RCC 7860 (cell line): ENCODE results near the gene ZC2HC1B.
"Not testable (repeated sequence)": the region's sequence is repeated elsewhere in the genome, so short reads cannot be mapped to it uniquely, and the experiment has no call there.

Source experiments
- DNase-seq: peaks from one replicate; pipeline ENCODE4 v3.0.0-alpha.2; 2015; ENCODE audit warnings: low spot score
- FAIRE-seq: peaks from 2 replicates; lab custom pipeline; 2012; peaks lifted over from hg19 to GRCh38; lab: Jason Lieb, UNC

The ZC2HC1B gene

DNA sequence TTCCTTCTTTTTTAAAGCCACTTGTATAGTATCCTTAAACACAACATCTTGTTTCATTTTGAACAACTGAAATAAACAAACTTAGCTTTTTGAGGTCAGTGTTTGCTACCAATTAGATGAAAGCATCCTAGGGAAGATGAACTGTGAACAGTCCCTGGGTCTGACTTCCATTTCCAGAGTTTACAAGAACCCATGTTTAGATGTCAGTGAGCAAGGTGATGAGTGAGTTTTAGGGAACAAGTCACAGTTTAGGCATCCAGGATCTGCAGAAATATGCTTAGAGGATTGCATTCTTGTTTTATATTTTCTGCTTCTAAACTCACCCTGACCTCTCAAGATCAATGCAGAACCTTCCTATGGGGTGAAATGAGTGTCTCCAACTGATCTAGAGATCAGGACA lies 3.0 kb downstream of the ZC2HC1B start:
- DNase-seq (no peak), FAIRE-seq (no peak)

GRCh38 chr6:143868808-143869207 lies 4.5 kb downstream of the ZC2HC1B start:
- FAIRE-seq, DNase-seq: not testable (repeated sequence)

GRCh38 chr6:143871202-143871730 lies 7.0 kb downstream of the ZC2HC1B start:
- DNase-seq, FAIRE-seq: not testable (repeated sequence)

DNA sequence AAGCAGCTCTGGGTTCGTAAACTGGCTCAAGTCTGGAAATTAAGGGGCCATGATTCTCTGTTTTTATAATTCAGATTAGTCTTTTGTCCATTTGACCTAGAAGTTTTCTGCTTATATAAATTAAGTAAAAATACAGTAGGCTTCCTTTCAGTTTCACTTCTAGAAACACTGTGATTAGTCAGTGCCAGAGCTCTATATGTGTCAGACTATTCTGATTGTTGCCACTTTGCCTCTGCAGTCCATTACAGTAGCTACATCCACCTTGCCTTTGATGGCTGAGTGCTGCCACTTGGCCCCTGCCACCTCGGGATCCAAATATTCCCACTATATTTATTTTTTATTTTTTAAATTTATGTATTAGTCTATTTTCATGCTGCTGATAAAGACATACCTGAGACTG lies 7.9 kb downstream of the ZC2HC1B start:
- FAIRE-seq (no peak), DNase-seq (no peak)

GRCh38 chr6:143873600-143873999 lies 9.3 kb downstream of the ZC2HC1B start:
- not testable (repeated sequence) for FAIRE-seq

DNA sequence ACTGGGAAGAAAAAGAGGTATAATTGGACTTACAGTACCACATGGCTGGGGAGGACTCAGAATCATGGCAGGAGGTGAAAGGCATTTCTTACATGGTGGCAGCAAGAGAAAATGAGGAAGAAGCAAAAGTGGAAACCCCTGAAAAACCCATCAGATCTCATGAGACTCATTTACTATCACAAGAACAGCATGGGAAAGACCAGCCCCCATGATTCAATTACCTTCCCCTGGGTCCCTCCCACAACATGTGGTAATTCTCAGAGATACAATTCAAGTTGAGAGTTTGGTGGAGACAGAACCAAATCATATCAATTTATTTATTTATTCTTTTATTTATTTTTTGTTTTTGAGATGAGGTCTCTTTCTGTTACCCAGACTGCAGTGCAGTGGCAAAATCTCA lies 10.2 kb downstream of the ZC2HC1B start:
- not testable (repeated sequence) for DNase-seq

More at GRCh38 chr6:143873600-143873999, 9.3 kb downstream of the ZC2HC1B start:
- DNase-seq, result not testable (repeated sequence)

DNA sequence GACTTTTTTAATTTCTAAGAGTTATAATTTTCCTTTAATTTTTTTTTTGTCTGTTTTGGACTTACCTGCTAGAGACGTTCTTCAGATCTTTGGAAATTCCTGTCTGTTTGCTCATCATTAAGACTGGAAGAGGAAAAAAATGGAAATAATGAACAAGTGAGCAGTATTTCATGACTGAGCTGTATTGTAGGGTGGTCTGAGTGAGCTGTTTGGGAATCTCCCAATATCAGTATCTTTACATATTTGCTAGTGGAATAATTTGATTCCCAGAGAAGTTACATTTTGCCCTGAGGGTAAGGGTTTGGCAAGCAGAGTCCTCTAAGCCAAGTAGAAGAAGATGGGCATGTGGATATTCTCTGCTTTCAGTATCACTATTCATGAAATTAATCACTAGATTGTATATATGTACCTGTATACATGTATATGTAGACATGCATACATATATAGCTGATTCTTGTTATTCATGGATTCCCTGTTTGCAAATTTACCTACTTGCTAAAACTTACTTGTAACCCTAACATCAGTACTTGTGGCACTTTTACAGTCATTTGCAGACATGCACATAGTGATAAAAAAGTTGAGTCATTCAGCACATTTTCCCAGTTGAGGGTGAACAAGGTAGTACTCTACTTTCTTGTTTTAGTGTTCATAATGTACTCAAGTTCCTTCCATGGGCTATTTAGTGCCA lies 13.5 kb downstream of the ZC2HC1B start:
- FAIRE-seq, result no peak
- DNase-seq, result no peak

More for the DNA sequence above, 10.2 kb downstream of the ZC2HC1B start:
- FAIRE-seq, result not testable (repeated sequence)

- FAIRE-seq (no peak), DNase-seq (no peak)
These were observed 14.0 kb downstream of the ZC2HC1B start for GRCh38 chr6:143878272-143878760.

DNA sequence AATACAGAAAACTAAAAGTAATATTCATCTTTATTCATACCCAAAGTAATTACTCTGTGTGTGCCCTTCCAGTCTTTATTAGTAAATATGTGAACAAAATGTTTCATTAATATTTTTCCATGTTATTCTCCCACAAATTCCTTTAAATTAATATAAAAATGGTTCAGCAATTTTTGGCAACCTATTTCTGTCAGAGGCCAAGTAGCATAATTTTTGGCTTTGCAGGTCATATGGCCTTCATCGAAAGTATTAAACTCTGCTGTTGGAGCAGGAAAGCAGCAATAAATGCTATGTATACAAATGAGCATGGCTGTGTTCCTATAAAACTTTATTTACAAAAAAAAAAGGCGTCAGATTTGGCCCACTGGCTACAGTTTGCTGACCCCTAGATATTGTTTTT lies 16.1 kb downstream of the ZC2HC1B start:
- DNase-seq (no peak), FAIRE-seq (no peak)

DNA sequence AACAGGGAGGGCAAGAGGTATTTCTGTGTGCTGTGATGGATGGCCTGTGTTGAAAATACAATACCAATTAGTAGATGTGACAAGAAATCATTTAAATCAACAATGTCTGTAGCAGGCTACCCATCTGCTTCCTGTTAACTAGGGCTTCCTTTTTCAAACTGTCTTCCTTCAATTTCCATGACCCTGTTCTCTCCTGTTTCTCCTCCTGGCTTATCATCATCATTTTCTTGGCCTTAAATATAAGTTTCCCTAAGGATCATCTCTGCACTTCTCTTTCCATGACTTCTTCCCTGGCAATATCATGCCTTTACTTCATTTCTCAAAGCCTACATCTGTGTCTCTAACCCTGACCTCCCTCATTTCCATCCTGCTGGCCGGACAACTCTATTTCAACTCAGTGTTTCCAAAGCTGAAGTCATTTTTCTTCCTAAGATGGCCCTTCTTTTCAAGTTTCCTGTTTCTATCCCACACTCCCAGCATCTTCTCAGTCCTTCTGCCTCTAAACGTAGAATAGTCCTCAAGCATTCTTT lies 18.2 kb downstream of the ZC2HC1B start:
- FAIRE-seq (no peak), DNase-seq (no peak)

DNA sequence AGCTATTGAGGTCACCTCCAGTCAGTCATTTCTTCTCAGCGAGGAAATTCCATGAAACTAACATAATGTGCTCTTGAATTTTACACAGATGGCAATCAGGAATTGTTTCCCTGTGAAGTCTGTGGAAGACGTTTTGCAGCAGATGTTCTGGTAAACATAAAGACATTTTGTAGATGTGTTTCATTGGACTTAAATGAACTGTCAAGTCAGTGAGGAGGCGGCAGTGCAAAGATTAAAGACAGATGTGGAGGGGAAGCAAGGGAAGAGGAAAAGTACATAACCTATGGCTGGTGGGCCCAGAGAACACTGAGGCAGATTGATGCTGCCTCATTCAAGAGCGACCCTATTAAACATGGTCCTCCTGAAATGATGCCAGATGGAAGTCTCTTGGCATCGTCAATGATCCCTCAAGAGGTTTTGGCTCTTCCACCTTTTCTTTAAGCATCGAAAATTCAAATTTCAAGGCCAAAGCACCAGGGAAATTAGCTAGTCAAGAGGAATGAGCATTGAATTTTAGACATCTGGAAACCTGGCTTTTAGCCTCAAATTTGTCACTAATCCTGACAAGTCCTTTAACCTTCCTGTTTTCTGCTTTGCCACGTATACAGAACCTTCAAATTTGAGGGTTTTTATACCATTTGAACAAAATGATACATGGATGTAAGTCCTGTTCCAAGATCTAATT lies 20.1 kb downstream of the ZC2HC1B start:
- no peak for FAIRE-seq

DNA sequence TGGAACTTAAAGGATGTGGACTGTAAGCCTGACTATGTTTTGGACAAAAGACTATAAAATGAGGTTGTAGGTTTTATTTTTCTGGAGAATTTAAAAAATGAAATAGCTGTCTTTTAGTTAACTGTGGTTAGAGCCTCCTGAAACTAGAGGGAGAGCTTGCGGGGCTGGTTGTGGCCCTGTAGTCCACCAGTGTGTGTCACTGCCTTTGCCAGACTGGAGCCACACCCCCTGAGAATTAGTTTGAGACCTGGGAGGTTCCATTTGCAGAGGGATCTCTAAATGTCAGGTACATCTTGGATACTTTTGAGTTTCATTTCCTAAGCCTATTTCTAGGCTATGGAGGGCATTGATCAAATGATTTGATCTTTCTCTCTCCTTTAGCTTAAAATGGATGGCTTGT lies 20.8 kb downstream of the ZC2HC1B start:
- FAIRE-seq (no peak), DNase-seq (no peak)

More for the DNA sequence above, 20.1 kb downstream of the ZC2HC1B start:
- DNase-seq, result no peak

GRCh38 chr6:143894655-143895054 lies 30.4 kb downstream of the ZC2HC1B start:
- DNase-seq, result no peak
- no peak for FAIRE-seq

DNA sequence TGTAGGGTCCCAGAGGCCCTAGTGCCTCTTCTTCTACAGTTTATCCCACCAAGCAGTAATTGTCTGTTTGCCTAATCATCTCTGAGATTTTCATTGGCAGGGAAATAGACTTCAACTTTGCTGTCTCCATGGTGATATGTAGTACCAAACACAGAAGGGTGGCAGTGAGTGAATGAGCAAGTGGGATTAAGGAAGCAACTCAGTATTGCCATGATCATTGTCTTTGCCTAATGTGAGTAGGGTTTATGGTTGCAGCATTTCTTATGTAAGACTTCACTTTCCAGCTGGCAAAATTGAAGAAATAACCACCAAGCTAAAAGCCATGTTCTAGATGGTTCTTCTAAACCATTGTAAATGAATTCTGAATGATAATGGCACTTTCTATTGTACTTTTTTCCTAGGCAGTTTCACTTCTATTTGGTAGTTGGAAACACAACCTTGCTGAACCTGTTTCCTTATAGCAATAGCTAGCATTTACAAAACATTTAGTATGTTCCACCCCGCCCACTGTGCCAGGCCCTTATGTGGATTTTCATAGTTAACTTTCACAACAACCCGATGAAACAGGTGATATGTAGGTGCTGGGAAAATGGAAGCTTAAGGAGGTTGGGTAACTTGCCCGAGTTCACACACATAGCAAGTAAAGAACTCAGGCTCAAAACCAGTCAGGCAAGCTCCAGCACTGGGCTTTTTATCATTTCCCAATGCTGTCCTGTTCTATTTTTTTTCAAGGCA lies 32.0 kb downstream of the ZC2HC1B start:
- DNase-seq (no peak), FAIRE-seq (no peak)

DNA sequence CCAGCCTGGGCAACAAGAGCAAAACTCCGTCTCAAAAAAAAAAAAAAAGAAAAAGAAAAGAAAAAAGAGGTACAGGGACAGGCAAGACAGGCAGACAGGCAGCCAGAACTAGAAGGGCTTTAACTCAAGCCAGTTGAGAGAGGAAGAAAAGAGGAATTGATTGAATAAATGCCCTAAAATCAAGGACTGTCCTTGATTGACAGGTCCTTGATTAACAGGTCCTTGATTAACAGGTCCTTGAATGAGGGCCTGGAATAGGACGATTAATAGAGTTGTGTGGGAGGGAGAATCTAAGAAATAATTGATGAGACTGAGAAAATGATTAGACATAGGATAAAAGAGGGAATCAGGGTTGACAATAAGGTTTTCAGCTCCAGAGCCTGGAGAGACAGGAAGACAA lies 36.1 kb downstream of the ZC2HC1B start:
- DNase-seq (no peak), FAIRE-seq (no peak)

GRCh38 chr6:143901885-143902750 lies 37.8 kb downstream of the ZC2HC1B start:
- DNase-seq, result no peak
- FAIRE-seq, result no peak

DNA sequence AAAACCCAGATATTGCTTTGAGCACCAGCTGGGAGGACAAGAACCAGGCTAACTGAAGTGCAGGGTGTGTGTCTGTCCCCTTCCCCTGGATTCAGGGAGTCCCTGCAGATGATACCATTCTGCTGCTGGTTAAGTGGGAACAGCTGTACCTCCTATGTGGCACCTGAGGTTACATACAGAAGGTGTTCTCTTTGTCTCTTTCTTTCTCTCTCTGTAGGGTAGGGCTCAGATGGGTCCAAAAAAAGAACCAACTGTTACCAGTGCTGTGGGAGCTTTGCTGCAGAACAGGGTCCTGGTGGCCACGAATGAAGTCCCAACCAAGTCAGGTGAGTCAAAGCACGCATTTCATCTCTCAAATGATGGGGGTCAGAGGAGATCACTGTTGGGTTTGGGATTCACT lies 38.6 kb downstream of the ZC2HC1B start:
- DNase-seq (no peak), FAIRE-seq (no peak)

GRCh38 chr6:143911028-143911427 lies 46.8 kb downstream of the ZC2HC1B start:
- FAIRE-seq (no peak), DNase-seq (no peak)

DNA sequence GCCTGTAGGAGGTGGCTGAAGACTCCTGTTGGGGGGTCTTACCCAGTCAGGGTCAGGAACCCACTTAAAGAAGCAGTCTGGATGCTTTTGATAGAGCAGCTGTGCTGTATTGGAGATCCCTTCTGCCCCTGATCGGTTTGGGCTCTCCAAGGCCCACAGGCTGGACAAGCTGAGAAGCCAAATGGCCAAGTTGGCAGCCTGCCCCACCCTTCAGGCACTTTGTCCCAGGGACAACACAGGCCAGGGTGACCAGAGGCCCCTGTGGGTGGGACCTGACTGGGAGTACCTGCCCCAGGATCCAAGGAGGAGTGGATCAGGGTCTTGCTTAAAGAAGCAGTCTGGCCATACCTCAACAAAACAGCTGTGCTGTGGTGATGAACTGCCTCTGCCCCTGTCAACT lies 48.4 kb downstream of the ZC2HC1B start:
- no peak for DNase-seq
- no peak for FAIRE-seq

- DNase-seq, FAIRE-seq: not testable (repeated sequence)
These were observed 52.8 kb downstream of the ZC2HC1B start for GRCh38 chr6:143917026-143917425.
